ENCODE results near the gene SLC22A23. TPM values are rescaled to one million over a fixed set of nuclear protein-coding genes. Genes with fewer than 3 reads are reported as not detected.

Gene SLC22A23
- total RNA-seq, 1 donor = 9.0 TPM

GRCh38 chr6:3273707-3274521 lies 182.9 kb downstream of the SLC22A23 start:
- no peak for DNase-seq (ENCODE audit: low read depth)

GRCh38 chr6:3272911-3273547 lies 183.8 kb downstream of the SLC22A23 start:
- TF ChIP-seq CTCF (IDR thresholded peaks at IDR 0.05; ENCODE audit: insufficient read depth, low read length) = no peak
- no peak for DNase-seq (ENCODE audit: low read depth)
- H3K4me3 ChIP-seq (ENCODE audit: low read depth, low read length) = no peak overlapping the region

More at GRCh38 chr6:3273707-3274521, 182.9 kb downstream of the SLC22A23 start:
- TF ChIP-seq CTCF (IDR thresholded peaks at IDR 0.05; ENCODE audit: insufficient read depth, low read length) = no peak
- H3K4me3 ChIP-seq (ENCODE audit: low read depth, low read length) = no peak overlapping the region

GRCh38 chr6:3271756-3272155 lies 185.1 kb downstream of the SLC22A23 start:
- no peak for DNase-seq (ENCODE audit: low read depth)
- TF ChIP-seq CTCF (IDR thresholded peaks at IDR 0.05; ENCODE audit: insufficient read depth, low read length) = no peak
- no peak overlapping the region for H3K4me3 ChIP-seq (ENCODE audit: low read depth, low read length)

- no peak overlapping the region for H3K4me3 ChIP-seq (ENCODE audit: low read depth, low read length)
- no peak for DNase-seq (ENCODE audit: low read depth)
- TF ChIP-seq CTCF (IDR thresholded peaks at IDR 0.05; ENCODE audit: insufficient read depth, low read length) = no peak
These were observed 186.6 kb downstream of the SLC22A23 start for GRCh38 chr6:3270258-3270657.

- no peak for DNase-seq (ENCODE audit: low read depth)
- H3K4me3 ChIP-seq (ENCODE audit: low read depth, low read length) = no peak overlapping the region
- TF ChIP-seq CTCF (IDR thresholded peaks at IDR 0.05; ENCODE audit: insufficient read depth, low read length) = no peak
These were observed 187.4 kb downstream of the SLC22A23 start for GRCh38 chr6:3269281-3269975.

DNA sequence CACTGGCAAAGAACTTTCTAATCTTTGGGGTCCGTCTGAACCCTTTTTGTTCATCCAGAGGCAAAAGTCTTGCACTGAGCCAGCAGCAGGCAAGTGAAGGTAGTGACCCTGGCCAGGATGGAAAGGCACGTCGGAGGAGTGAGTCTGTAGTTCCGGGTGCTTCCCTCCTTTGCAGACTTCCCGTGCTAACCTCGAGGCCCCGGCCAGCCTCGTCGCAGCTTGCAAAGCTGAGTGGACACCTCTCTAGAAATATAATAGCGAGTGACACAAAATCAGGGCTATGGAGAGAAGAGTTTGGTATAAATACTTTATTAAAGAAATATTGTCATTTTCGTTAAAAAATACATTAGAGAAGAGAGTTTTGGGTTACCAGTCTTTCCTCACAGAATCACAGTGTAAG lies 188.2 kb downstream of the SLC22A23 start:
- no peak for TF ChIP-seq CTCF (IDR thresholded peaks at IDR 0.05; ENCODE audit: insufficient read depth, low read length)
- DNase-seq (ENCODE audit: low read depth) = no peak
- no peak overlapping the region for H3K4me3 ChIP-seq (ENCODE audit: low read depth, low read length)

Measured in fibroblast of the aortic adventitia (primary cell).